Endometrial microvascular endothelial cells (primary cell): ENCODE data around the gene CHAD. TPM values are rescaled to one million over a fixed set of nuclear protein-coding genes. Genes with fewer than 3 reads are reported as not detected.

Source experiments
- in situ Hi-C: cut with HindIII; loops from 2 replicates; pipeline ENCODE4 v1.10.0; 2017; ENCODE audit warnings: low sequenced_read_pairs, low pct_unique_long_range_greater_than_20kb; ENCODE audit errors: inconsistent ontology term
- total RNA-seq: library from RNA; depleted of rRNA; stranded (reverse); fragments of >200 nt; gene quantifications from one replicate; pipeline ENCODE4 v1.2.3, GENCODE V29; 2015; ENCODE audit errors: inconsistent ontology term

The CHAD gene
- total RNA-seq, 1 donor from 2014 or later, result not detected

DNA sequence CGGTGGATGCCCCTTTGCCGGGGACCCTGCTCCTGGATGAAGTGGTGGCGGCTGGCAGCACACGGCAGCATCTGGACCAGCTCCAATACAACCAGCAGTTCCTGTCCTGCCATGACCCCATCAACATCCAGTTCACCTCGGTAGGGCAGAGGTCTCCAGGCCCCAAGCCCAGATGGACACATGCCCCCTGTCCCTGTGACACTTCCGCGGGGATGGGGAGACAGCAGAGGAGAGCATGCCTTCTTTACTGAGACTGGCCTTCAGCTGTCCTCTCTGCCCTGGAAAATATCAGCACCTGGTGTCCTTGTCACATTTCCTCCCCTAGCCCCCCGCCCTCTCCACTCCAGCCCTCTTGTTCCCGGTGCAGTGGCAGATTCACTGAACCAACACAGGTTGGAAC lies 6.2 kb downstream of the CHAD start:
- in situ Hi-C loops, result no loop called here

DNA sequence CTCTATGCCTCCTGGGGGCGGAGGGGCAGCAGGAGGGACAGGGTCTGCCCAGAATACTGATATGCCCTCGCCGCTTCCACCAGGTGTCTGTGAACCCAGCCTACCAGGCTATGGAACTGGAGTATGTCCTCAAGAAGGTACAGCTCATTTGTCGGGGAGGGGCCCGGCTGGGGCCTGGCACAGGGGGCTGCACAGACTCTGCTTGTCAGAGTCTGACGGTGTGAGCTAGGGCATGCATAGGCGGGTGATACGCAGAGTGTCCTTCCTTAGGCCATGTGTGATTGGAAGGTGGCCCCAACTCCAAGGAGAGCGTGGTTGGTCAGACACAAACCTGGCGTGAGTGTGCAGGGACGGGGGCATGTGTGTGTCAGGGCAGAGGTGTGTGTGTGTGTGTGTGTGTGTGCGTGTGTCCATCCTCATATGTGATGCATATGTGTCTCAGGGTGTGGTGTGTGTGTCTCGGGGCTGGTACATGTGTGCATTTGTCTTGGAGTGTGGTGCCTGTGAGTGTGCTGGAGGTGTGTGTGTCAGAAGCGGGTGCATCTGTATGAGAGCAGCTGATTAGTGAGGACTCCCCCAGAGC lies 7.0 kb downstream of the CHAD start:
- in situ Hi-C loops, result no loop called here

DNA sequence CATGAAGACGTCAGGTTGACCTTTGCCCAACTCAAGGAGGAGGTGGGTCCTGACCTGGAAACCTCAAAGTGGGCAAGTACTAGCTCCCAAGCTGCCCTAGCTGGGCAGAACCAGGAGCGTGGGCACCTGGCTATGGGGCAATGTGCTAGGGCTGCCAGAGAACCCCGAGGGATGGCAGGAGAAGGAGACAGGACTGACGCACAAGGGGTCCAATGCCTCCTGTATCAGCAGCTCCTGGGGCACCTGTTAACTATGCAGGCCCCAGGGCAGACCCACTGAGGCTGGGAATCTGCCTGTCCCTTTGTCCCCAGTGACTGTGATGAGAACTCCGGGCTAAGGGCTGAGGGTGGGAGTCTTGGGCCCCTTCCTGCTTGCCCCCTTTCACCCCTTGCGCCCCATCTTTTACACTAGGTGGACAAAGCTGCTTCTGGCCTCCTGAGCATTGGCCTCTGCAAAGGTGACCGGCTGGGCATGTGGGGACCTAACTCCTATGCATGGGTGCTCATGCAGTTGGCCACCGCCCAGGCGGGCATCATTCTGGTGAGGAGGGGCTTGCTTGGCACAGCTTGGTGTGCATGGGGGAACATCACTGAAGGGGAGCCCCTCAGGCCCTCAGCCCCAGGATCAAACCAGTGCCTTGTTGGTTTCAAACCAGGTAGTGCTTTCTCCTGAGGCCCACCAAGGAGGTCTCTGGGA lies 7.7 kb downstream of the CHAD start:
- in situ Hi-C loops, result no loop called here

DNA sequence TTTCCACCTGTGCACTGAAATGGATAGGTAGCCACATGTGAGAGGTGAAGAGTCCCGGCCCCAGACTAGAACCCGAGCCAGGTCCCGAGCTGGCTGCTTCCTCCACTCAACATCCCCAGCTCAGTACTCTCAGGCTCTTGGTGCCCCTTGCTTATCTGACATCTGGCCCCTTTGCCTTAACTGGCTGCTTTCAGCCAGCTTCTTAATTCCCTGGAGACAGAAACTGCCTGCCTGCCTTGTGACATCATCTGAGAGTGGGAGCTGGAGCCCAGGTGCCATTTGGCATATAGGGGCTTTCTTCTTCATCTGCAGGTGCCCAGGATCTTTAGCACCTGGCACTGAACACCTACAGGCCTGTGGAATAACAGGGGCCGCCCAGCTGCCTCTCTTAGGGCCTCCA lies 8.9 kb downstream of the CHAD start:
- in situ Hi-C loops, result no loop called here

DNA sequence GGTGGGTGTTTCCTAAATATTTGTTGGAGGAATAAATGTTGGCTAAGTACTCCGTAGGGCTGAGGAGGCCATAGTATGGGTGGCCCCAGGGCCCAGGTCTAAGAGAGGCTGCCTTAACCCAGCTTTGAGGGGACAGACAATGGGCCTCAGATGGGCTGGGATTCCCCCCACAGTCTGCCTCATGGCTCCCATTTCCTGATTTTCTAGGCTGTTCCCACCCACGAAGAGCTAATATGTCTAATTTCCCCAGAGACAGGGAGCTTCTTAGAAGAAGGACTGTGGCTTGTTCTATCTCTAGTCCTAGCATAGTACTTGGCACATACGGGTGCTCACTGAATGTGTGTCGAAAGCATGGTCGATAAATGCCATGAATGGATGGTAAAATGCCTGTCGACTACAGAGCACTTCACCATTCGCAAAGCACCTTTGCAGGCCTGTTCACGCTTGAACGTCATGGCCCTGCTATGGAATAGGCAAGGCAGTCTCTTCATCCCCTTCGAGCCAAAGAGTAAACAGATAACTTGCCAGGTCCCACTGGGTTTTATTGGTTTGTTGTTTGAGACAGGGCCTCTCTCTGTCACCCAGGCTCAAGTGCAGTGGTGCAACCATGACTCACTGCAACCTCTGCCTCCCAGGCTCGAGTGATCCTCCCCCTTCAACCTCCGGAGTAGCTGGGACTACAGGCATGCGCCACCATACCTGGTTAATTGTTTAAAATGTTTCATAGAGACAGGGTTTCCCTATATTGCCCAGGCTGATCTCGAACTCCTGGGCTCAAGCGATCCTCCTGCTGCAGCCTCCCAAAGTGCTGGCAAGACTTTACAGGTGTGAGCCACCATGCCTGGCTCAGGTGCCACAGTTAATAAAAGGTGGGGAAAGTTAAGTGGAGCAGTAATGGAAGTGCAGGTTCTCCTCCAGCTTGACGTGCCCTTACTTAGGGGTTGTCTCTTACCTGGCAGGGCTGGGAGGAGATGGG lies 9.7 kb downstream of the CHAD start:
- in situ Hi-C loops, result no loop called here

DNA sequence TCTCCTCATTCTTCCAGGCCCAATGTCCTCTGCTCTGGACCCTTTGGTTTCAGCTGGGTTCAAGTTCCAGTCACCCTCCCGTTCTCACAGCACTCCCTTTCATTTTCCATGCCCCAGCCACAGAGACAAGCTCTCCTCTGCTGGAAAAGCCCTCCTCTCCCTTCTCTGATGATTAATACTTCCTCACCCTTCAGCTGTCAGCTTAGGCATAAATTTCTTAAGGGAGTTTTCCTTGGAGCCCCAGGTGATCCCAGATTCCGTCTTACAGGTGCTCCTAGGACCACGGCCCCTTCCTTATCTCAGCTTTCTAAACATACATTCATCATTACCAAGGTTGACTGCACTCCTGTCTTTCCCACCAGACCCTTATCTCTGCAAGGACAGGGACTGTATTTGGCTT lies 10.4 kb downstream of the CHAD start:
- in situ Hi-C loops, result no loop called here

DNA sequence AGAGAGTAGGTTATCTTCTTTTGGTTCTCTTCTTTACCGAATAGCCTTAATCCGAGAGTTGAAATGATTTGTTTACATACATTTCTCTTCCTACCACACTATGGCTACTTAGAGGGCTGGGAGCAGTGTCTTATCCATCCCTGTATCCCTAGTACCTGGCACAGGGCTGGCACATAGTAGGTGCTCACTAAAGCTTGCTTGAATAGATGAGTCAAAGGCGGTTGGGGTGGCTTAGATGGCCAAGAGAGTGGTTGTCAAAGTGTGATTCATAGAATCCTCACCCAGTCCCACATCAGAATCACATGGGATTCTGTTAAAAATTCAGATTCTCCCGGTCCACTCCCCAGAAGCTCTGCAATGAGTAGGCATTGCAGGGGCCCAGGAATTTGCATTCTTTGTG lies 11.1 kb downstream of the CHAD start:
- in situ Hi-C loops, result no loop called here

DNA sequence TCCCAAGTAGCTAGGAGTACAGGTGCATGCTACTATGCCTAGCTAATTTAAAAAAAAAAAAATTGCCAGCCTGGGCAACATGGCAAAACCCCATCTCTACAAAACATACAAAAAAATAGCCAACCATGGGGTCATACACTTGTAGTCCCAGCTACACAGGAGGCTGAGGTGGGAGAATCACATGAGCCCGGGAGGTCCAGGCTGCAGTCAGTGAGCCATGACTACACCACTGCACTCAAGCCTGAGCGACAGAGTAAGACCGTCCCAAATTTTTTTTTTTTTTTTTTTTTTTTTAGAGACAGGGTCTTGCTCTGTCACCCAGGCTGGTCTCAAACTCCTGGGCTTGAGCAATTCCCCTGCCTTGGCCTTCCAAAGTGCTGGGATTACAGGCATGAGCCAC lies 14.8 kb downstream of the CHAD start:
- in situ Hi-C loops, result no loop called here

DNA sequence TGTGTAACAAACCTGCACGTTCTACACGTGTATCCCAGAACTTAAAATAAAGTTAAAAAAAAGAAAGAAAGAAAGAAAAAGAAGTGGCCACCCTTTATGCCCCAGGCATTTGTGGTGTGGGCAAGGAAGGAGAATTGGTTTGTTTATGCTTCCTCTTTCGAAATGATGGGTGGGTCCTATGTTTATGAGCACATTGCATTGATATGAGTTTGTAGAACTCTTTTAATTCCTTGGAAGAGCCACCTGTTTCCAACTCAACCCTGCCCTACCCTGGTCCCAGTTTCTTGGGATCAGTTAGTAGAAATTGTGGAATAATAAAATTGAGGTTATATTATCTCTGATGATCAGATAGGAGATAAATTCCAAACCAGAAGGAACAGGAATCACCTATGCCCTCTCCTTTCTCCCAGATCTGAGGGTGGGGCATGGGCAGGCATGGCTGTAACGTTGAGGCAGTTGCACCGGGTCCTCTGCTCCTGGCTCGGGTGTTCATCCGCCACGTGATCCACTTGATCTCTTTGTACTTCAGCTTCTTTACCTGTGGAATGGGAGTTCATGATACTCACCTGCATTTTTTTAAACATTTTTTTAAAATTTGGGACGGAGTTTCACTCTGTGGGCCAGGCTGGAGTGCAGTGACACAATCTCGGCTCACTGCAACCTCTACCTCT lies 15.9 kb downstream of the CHAD start:
- in situ Hi-C loops, result no loop called here

DNA sequence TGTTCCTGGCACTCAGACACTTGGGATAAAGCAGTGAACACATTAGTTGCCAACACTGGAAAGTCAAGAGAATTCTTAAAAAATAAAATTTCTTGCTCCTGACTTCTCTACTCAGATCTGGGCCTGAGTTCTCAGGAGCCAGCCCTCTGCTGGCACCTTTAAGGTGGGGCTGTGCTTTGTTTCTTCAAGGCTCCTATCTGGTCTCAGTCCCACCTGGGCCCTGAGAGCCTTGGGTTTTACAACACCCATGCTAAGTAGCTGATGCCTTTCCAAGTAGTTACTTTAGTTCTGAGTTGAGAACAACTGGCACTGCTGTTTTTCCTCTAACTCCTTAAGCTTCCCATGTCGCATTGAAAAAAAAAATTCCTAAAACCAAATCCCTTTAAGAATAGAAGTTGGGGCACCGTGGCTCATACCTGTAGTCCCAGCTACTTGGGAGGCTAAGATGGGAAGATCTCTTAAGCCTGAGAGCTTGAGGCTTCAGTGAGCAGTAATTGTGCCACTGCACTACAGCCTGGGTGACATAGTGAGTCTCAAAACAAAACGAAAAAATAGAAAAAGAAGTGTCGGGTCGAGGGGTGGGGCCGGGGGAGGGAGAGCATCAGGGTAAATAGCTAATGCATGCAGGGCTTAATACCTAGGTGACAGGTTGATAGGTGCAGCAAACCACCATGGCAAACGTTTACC lies 16.6 kb downstream of the CHAD start:
- in situ Hi-C loops, result no loop called here

DNA sequence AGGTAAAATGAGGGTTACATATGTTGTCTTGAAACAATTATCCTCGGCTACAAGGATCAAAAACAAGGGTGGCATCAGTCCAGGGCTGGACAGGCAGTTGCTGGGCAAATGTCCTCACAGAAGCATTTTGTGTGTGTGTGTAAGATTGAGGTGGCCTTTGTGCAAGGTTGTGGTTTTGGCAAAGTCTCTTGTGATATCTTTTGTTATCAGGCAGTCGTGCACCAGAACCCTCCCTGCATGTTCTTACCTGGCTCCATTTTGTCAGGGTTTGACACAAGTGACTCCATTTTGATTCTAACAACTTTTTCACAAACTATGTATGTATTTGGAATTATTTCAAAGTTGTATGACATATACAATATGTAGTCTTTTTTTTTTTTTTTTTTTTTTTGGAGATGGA lies 20.0 kb downstream of the CHAD start:
- in situ Hi-C loops, result no loop called here

DNA sequence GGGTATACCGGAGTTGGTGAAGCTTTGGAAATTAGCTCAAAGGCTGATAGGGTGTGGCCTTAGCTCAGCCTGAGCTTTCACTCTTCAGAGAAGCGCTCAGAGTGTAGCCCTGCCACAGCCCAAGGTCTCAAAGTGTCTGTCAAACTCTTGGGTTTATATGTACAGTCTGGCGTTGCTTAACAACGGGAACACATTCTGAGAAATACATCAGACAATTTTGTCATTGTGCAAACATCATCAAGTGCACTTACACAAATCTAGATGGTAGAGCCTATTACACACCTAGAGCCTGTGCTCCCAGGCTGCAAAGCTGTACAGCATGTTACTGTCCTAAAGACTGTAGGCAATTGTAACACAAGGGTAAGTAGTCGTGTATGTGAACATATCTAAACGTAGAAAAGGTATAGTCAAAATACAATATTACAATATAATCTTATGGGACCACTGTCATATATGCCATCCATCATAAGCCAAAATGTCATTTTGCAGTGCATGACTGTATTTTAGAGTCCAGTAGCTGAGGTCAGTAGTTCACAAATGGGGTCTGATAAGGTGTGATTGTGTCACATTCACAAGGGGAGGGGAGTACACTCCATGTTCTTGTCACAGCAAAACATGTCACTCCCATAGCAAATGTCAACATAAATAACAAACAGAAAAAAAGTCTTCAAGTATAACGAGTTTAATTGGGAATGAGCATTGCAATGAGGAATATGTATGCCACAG lies 20.6 kb downstream of the CHAD start:
- in situ Hi-C loops, result no loop called here

DNA sequence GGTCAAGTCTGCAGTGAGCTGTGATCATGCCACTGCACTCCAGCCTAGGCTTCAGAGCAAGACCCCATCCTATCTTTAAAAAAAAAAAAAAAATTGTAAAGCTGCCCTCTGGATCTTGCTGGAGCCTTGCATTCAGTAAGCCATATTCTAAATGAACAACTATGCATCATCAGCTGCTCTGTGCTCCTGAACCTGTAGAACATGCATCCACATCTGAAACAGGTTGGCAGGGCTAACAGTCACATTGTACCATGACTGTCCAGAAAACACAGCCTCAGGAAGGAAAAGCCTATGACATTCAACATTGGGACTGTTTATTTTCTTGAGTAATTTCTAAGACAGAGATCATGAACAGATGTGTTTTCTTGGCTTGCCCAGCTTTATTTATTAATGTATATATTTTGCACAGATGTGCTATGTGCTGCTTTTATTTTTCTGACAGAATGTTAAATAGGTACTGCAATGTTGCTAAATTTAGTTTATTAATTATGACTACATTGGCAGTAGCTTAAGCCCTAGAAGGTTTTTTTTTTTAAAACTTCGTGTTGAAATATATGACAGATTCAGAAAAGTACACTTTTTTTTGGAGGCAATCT lies 22.9 kb downstream of the CHAD start:
- in situ Hi-C loops, result no loop called here

DNA sequence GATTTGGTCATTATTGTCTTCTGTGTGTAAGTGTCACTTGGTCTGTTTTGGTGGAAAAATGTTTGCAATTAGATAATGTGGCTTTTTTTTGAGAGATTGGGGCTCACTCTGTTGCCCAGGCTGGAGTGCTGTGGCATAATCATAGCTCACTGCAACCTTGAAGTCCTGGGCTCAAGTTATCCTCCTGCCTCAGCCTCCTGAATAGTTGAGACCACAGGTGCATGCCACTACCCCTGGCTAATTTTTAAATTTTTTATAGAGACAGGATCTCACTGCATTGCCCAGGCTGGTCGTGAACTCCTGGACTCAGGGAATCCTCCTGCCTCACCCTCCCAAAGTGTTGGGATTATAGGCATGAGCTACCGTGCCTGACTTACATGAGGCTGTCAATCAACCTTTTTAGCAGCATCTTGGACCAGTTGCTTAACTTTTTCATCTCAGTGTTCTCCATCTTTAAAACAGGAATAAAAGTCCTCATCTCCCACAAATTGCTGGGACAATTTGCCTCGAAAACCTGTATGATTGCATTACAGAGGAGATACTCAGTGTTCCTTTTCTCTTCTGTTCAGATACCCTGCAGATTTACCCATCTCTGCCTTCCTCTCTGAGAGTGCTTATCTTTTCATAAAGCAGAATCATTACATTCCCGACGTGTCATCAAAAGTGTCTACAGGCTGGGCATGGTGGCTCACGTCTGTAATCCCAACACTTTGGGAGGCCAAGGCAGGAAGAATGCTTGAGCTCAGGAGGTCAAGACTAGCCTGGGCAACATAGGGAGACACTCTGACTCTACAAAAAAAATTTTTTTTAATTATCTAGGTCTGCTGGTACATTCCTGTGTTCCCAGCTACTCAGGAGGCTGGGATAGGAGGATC lies 23.6 kb downstream of the CHAD start:
- in situ Hi-C loops, result no loop called here

DNA sequence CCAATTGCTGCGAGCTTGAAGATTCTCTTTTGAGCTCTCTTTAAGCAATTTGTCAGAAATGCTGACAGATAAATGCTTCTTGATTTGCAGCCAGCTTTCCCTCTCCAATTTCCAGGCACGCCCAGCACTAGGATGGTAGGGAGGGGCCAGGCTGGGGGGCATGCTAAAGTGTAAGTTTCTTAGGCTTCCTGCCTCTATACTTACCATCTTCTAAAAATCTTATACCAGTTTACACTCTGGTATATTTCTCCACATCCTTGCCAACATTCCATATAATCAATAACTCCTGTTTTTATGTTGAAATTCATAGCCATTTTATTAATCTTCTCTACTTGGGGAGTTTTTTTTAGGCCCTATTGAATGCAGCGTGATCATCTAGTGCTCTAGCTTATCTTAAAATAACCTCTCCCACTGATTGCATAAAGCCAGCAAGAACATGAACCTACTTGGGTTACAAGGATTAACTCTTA lies 25.1 kb downstream of the CHAD start:
- in situ Hi-C loops, result no loop called here

DNA sequence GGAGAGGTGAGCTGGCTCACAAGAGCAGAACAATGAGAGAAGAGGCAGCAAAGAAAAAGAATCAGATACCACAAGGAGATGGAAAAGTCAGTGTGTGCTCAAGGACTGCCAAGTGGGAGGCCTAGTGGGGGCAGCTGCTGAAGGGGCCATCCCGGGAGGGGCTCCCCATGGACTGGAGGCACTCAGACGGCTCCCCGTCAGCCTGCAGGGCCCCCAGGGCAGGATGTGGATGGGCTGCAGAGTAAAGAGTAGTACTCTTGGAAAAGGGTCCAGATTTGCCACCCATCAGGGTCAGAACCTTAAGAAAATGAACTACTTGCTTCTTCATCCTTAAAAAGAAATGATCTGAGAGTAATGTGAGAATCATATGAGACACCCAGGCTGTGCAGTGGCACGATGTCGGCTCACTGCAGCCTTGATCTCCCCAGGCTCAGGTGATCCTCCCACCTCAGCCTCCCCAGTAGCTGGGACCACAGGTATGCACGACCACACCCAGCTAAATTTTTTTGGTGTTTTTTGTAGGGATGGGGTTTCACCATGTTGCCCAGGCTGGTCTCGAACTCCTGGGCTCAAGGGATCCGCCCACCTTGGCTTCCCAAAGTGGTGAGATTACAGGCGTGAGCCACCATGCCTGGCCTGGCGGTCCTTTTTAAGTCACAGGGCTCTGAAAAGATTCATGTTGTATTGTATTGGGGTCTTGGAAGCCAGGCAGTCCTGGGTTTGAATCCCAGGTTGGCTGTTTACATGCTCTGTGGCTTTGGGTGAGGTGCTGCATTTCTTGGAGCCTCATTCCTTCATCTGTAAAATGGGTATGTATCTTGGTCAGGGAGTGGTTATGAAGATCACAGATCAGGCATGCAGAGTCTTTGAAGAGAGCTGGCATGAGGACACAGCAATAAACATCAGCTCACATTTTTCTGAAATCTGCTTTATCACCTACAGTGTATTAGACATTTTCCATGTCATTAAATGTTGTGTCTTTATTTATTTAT lies 27.5 kb downstream of the CHAD start:
- in situ Hi-C loops, result no loop called here
